Stimulated activated CD4-positive, alpha-beta T cell treated with anti-CD3 and anti-CD28 coated beads, Interleukin-1b, Interleukin-23, amount 100 ng/mL, for 1 hour (primary cell): ENCODE measurements around the gene KEL.
A peak's percentile ranks its signal among the peaks of the same experiment; 100 is the strongest.
"Not testable (repeated sequence)": the region's sequence is repeated elsewhere in the genome, so short reads cannot be mapped to it uniquely, and the experiment has no call there.

Experiments used
- DNase-seq, 2 donors: peaks; one replicate each; pipeline ENCODE4 v3.0.0-alpha.2; 2020; ENCODE audit warnings: low read depth in 2 of 2

The KEL gene, protein sequence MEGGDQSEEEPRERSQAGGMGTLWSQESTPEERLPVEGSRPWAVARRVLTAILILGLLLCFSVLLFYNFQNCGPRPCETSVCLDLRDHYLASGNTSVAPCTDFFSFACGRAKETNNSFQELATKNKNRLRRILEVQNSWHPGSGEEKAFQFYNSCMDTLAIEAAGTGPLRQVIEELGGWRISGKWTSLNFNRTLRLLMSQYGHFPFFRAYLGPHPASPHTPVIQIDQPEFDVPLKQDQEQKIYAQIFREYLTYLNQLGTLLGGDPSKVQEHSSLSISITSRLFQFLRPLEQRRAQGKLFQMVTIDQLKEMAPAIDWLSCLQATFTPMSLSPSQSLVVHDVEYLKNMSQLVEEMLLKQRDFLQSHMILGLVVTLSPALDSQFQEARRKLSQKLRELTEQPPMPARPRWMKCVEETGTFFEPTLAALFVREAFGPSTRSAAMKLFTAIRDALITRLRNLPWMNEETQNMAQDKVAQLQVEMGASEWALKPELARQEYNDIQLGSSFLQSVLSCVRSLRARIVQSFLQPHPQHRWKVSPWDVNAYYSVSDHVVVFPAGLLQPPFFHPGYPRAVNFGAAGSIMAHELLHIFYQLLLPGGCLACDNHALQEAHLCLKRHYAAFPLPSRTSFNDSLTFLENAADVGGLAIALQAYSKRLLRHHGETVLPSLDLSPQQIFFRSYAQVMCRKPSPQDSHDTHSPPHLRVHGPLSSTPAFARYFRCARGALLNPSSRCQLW

GRCh38 chr7:142961973-142962926 lies at the start of gene KEL:
Gene KEL (minus strand): TSS chr7:142962363. CDS start chr7:142962206, 157 bp downstream.
- no peak for DNase-seq

GRCh38 chr7:143008007-143008901 lies 46.1 kb upstream of the KEL start:
- peak; percentile 50 to 84 for DNase-seq

DNA sequence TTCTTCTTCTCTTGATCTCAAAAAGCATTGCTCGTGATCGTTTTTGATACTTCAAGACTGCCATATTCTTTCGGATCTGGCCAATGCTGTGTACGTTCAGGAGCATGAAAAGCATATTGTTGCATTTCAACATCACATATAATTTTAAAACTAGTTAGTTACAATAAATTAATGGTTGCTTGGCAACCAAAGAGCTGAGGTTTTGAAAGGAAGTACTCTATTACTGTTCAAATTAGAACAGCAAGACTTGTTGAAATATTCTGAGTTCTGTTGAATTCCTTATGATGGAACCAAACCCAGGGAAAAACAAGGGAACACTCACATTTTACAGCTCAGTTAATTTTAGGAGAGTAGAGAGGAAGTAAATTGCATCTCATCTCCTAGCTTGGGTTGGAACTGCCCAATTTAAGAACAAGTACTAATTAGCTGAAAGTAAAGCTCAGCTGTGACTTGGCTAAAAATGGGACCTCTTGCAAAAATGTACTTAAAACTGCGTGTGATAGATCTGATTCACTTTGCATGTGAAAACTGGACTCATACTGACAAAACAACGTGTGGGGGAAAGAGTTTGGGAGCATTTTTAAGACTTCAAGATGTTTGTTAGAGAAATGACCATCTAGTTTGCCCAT lies 43.6 kb upstream of the KEL start:
- DNase-seq, result no peak

DNA sequence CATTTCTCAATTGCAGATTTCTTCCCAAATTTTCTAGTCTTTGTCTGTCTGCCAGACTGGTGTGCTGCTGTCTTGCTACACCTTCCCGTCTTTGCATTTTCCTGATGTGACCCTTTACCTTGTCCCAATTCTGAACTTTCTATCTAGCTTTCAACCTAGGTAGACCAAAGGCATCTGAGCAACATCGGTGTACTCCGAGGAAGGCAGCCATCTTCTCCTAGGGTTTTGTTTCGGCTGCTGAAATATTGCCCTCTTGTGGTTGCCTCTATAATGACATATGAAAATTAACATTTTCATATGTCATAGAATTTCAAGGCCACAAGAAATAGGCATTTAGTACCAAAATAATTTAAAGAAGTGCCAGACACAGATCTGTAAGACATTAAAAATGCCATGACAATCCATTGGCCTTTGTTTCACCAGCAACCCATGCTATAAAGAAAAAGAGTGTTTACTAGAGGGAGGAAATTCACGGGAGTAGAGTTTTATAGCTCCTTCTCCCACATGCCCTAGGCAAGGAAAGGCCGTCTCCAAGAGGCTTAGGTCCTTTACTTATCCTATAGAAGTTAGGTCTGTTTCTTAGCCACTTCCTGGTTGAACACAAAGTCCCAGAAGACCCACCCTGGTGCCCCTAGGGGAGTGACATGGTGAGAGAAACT lies 41.4 kb upstream of the KEL start:
- peak; percentile 8 to 18 for DNase-seq

GRCh38 chr7:143002898-143003297 lies 40.7 kb upstream of the KEL start:
- no peak for DNase-seq

GRCh38 chr7:143002106-143002505 lies 39.9 kb upstream of the KEL start:
- no peak for DNase-seq

DNA sequence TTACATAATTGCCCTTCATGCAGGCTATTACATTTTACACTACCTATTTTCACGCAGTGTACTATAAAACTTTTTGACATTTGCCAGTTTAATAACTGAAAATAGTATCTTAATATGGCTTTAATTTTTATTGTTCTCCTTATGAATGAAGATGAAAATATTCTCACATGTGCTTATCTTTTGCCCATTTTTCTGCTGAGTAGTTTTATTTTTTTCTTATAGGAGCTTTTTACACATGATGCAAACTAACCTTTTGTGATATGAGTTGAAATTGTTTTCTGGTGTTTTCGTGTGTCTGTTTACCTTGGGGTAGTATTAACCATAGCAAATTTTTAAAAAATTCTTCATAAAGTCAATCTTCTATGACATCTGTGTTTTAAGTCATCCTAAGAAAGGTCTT lies 38.5 kb upstream of the KEL start:
- DNase-seq, result no peak

- no peak for DNase-seq
These were observed 37.6 kb upstream of the KEL start for GRCh38 chr7:142999793-143000192.

- no peak for DNase-seq
These were observed 36.8 kb upstream of the KEL start for GRCh38 chr7:142998966-142999365.

DNA sequence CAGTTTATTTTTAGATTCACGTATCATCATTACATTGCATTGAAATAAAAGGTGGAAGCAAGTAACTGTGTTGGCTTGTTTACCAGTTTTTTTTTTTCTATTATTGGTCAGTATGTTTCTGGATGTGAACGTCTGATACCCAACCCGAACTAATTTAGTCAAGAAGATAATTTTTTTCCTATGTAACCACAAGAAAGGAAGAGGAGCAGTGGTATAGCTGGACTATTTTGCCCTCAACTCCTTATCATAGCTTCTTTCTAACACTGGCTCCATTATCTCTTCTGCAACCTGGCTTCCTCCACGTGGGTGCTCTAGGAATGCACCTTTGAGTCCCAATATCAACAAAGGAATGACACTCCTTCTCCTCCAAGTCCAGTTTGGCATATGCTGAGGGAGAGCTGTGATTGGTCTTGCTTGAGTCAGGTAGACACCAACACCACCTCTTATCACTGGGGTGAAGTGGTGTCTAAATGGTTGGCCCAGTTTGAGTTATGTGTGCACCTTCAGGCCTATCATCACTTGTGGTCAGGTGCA lies 35.4 kb upstream of the KEL start:
- DNase-seq, result no peak

GRCh38 chr7:142992427-142992826 lies 30.3 kb upstream of the KEL start:
- no peak for DNase-seq

GRCh38 chr7:142984297-142984696 lies 22.1 kb upstream of the KEL start:
- no peak for DNase-seq

- no peak for DNase-seq
These were observed 21.7 kb upstream of the KEL start for GRCh38 chr7:142983825-142984224.

DNA sequence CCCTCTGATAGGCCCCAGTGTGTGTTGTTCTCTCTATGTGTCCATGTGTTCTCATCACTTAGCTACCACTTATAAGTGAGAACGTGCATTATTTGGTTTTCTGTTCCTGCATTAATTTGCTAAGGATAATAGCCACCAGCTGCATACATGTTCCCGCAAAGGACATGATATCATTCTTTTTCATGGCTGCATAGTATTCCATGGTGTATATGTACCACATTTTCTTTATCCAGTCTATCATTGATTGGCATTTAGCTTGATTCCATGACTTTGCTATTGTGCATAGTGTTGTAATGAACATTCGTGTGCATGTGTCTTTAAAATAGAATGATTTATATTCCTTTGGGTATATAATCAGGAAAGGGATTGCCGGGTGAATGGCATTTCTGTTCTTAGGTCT lies 16.2 kb upstream of the KEL start:
- not testable (repeated sequence) for DNase-seq

- DNase-seq, result no peak
These were observed 12.5 kb upstream of the KEL start for GRCh38 chr7:142974626-142975025.

DNA sequence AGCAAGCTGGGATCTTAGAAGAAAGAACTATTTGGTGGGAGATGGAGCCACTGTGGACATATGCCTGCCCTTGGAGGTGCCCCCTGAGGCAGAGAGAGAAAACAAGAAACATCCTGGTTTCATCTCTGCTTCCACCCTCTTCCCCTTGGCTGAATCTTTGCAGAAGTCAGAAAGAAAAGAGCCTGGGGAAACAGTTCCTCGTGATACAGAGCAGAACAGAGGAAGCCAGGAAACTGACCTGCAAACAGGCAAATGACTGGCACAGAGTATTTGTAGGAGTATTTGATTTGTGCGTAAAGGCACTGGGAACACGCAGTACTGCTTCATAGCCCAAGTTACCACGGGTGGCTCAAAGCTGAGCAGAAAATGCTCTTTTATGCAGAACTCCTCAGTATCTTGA lies 7.0 kb upstream of the KEL start:
- DNase-seq, result no peak

DNA sequence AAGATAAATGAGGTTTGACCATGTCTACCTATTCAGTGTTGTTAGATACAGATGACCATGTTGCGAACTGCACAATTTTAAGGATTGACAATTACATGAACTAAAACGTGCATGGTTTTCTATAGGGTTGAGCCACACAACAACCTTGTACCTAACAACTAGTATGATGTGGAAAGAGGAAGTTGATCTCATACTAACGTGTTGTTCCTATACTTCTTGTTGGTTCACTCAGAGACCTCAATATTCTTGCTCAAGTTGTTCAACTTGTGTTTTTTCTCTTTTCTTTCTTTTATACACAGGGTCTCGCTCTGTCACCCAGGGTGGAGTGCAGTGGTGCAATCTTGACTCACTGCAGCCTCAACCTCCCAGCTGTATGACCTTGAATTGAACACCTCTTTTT lies 6.1 kb upstream of the KEL start:
- DNase-seq, result no peak

DNA sequence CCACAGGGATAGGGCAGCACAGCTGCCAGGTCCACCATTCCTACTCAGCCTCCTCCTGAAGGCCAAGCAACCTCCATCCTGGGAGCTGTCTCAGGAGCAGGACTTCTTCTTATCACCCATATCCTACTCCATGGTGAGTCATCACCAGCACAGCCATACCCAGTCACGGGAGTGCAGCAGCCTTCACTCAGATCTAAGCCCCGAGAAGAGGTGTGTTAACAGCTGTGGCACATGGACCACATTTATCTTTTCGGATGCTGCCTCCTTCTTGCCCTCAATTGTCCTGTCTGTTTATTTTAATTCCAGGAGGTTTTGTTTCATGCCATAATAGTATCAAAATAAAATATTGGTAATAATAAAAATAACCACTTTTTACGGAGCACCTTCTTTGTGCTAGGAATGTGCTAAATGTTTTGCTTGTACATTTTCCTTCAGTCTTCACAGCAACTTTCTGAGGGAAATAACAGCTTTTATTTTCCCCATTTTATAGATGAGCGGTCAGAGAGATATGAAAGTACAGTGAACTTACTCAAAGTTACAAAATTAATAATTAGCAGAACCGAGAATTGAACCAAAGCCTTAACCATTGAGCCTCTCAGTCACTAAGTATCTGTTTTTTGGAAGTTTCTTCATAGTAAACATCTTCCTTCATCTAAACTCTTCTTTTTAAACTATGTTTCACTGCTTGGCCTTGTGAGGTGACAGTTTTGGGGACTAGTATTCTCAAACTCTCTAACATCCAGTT lies 2.5 kb upstream of the KEL start:
- DNase-seq, result no peak

DNA sequence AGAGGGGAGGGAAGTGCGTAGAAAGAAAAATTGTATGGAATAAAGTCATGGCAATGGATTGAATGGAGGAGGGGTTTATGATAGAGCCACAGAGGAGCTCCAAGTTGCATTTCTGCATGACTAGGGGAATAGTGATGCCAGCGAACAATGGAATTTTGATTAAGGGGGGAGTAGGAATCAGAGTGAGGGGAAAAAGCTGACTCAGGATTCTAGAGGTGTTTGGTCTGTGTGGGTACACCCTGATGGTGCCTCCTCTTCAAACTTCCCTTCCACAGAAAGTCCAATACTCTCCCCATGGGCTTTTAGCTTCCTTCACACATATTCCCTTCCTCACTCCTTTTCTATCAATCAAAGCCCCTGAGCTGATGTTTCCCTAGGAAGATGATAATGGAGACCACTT lies 1.8 kb upstream of the KEL start:
- no peak for DNase-seq
